ENCODE measurements around the gene C17orf75. TPM values are rescaled to one million over a fixed set of nuclear protein-coding genes. Genes with fewer than 3 reads are reported as not detected.

Gene C17orf75
- total and polyA plus RNA-seq, 2 of the 8 experiments (the other 6 are each of a cell fraction or from before 2014, with no cell fraction given), result 15.8 to 42.6 TPM

- FAIRE-seq, result peak; percentile 90
- peaks cover 10 to 18% of the 10 kb centered on the region in 2 experiments for H4K20me1 ChIP-seq (replicated peaks in 1 of 2; ENCODE audit: control insufficient read depth in 1 of 2, insufficient read depth in 2 of 2, low read length in 2 of 2)
- TF ChIP-seq RXRA (IDR thresholded peaks at IDR 0.05; ENCODE audit: insufficient read depth, low read depth, low read length) (no peak), ATF3 (IDR thresholded peaks at IDR 0.05; ENCODE audit: insufficient read depth, low read depth, low read length) (peak; percentile 74), CEBPB (IDR thresholded peaks at IDR 0.05; ENCODE audit: low read depth, low read length) (no peak), EGR1 (IDR thresholded peaks at IDR 0.05; ENCODE audit: borderline replicate concordance, low read depth, low read length) (peak; percentile 43; the same call in 1 of the 2 replicates), SIRT6 (IDR thresholded peaks at IDR 0.05; ENCODE audit: low read length) (no peak), POLR2A (IDR thresholded peaks at IDR 0.05; ENCODE audit: control extremely low read depth in 1 of 2, low read depth in 2 of 2, low read length in 2 of 2) (peak; percentile 94 to 97), SP1 (IDR thresholded peaks at IDR 0.05; ENCODE audit: low read depth, low read length) (peak; percentile 65; the same call in 1 of the 2 replicates), CHD2 (IDR thresholded peaks at IDR 0.05; ENCODE audit: low read length) (no peak), TBP (IDR thresholded peaks at IDR 0.05; ENCODE audit: low read depth, low read length) (peak; percentile 93), HDAC2 (IDR thresholded peaks at IDR 0.05; ENCODE audit: borderline replicate concordance in 1 of 2, low read depth in 2 of 2, low read length in 2 of 2) (no peak), CBX8 (IDR thresholded peaks at IDR 0.05; ENCODE audit: borderline replicate concordance, low read depth, low read length) (no peak)
Observed at GRCh38 chr17:32349854-32350665, 8.1 kb upstream of the C17orf75 start, which contains the start of gene ZNF207. Gene ZNF207, plus strand, starts transcription at chr17:32350157. Its CDS starts 129 bp downstream, at chr17:32350286.

More at GRCh38 chr17:32349854-32350665, 8.1 kb upstream of the C17orf75 start, which contains the start of gene ZNF207:
- ChIA-PET POLR2A (ENCODE audit: partially characterized antibody) (interaction anchor here (0.8 to 2.7 kb wide), 14 partner anchors 9 to 136 kb away, joined by 3 to 26 read pairs (median 4); partner anchors contain the start of genes C17orf75 and PSMD11), CTCF (ENCODE audit: partially characterized antibody) (interaction anchor here (0.8 to 2.4 kb wide), 3 partner anchors 14 to 97 kb away, joined by 3 to 8 read pairs (median 3); no protein-coding TSS in a partner anchor)
- Histone ChIP-seq H3K79me1 (ENCODE audit: low read depth, low read length) (0 out of 2 replicates have a peak, but pooled peaks cover 1% of the 10 kb centered on the region), H2BK15ac (ENCODE audit: low read length) (0 out of 2 replicates have a peak within 1 kb of the TSS, but pooled peaks have one; percentile 65), H3K14ac (ENCODE audit: insufficient read length) (peak within 1 kb of the TSS; percentile 78), H3K27me3 (replicated peaks in 1 of 4; ENCODE audit: control insufficient read depth in 3 of 4, extremely low read depth in 1 of 4, insufficient read depth in 3 of 4, low read length in 3 of 4) (no peaks in the 10 kb centered on the region), H3K36me3 (ENCODE audit: control insufficient read depth in 2 of 4, insufficient read depth in 4 of 4, low read length in 3 of 4) (peaks cover 0 to 27% (median 9%) of the 10 kb centered on the region in 4 experiments; a peak in 5 of 8 replicates), H3K27ac (ENCODE audit: low read depth, low read length) (peak within 1 kb of the TSS; percentile 97), H3K4ac (replicated peaks; ENCODE audit: insufficient read length, low read depth, low read length) (peak within 1 kb of the TSS; percentile 92), H3K56ac (replicated peaks; ENCODE audit: insufficient read length, low read depth, low read length) (peak within 1 kb of the TSS; percentile 97), H2BK20ac (ENCODE audit: low read length) (no peak within 1 kb of the TSS), H4K5ac (ENCODE audit: insufficient read length, low read depth, low read length) (peak within 1 kb of the TSS; percentile 99), H3K79me2 (ENCODE audit: control insufficient read depth in 1 of 2, insufficient read depth in 2 of 2, low read length in 2 of 2) (peaks cover 42 to 57% of the 10 kb centered on the region in 2 experiments), H3K4me3 (ENCODE audit: extremely low read depth in 1 of 4, insufficient read depth in 2 of 4, low read depth in 3 of 4, low read length in 4 of 4) (peak within 1 kb of the TSS; percentile 85 to 100 (median 95)), H3K9me3 (ENCODE audit: insufficient read depth in 2 of 2, low read depth in 1 of 2, low read length in 1 of 2) (no peaks in the 10 kb centered on the region), H2AFZ (ENCODE audit: low read length) (peak within 1 kb of the TSS; percentile 57; the same call in 1 of the 2 replicates), H2BK5ac (ENCODE audit: low read depth, low read length) (peak within 1 kb of the TSS; percentile 99), H3K4me2 (ENCODE audit: insufficient read depth in 1 of 2, low read depth in 2 of 2, low read length in 2 of 2) (peak within 1 kb of the TSS; percentile 88 to 89), H2BK120ac (replicated peaks; ENCODE audit: low read depth, low read length) (peak within 1 kb of the TSS; percentile 55), H3K23ac (ENCODE audit: insufficient read length) (no peak within 1 kb of the TSS), H2BK12ac (ENCODE audit: low read depth, low read length) (peak within 1 kb of the TSS; percentile 96; the same call in 1 of the 2 replicates), H3K9ac (replicated peaks in 1 of 4; ENCODE audit: extremely low read depth in 1 of 4, low read depth in 3 of 4, low read length in 3 of 4) (peak within 1 kb of the TSS; percentile 82 to 100 (median 100)), H4K91ac (replicated peaks; ENCODE audit: insufficient read length, low read length) (peak within 1 kb of the TSS; percentile 95), H3K4me1 (replicated peaks in 1 of 4; ENCODE audit: control insufficient read depth in 3 of 4, insufficient read depth in 4 of 4, low read length in 3 of 4) (no peaks in the 10 kb centered on the region; a peak in 1 of 7 replicates), H2AK5ac (ENCODE audit: low read depth, low read length) (peak within 1 kb of the TSS; percentile 99), H3K23me2 (ENCODE audit: low read depth, low read length) (no peaks in the 10 kb centered on the region; the same call in 1 of the 2 replicates), H3K18ac (ENCODE audit: extremely low read depth, low read length) (peak within 1 kb of the TSS; percentile 100), H4K8ac (ENCODE audit: extremely low read depth, insufficient read depth, low read length) (peak within 1 kb of the TSS; percentile 99; the same call in 1 of the 2 replicates)
- DNase-seq (ENCODE audit: low read depth in 1 of 2, low spot score in 2 of 2), result peak; percentile 88 to 92
- 1% methylated on average over 46 of the region's 47 CpGs; no CpG with 5 or more reads in 1 of the 2 experiments for WGBS, 2 experiments (ENCODE audit: extremely low coverage in 1 of 2, insufficient coverage in 1 of 2, insufficient read length in 1 of 2, insufficient replicate concordance in 2 of 2, low coverage in 1 of 2, low lambda C conversion rate in 2 of 2, missing lambda C conversion rate in 1 of 2)
